ENCODE measurements around the gene KLHL17. TPM values are rescaled to one million over a fixed set of nuclear protein-coding genes. Genes with fewer than 3 reads are reported as not detected.

The KLHL17 gene
- total and polyA plus RNA-seq, 10 of the 15 experiments (the other 5 are each of a cell fraction or from before 2014, with no cell fraction given): 0.03 to 30.6 (median 5.3) TPM

- no TSS peak for BruUV-seq (replicated peaks)
- Histone ChIP-seq H3K9ac (ENCODE audit: control insufficient read depth, insufficient read depth, low read length) (no peak overlapping the region), H3K9me3 (replicated peaks; ENCODE audit: control insufficient read depth, insufficient read depth, low read length) (no peaks in the 10 kb centered on the region), H3K79me2 (ENCODE audit: control insufficient read depth, insufficient read depth, low read length) (no peaks in the 10 kb centered on the region), H3K4me1 (ENCODE audit: control insufficient read depth, insufficient read depth, low read length) (peaks cover 7% of the 10 kb centered on the region; the same call in 1 of the 2 replicates), H3K27me3 (replicated peaks in 1 of 2; ENCODE audit: control insufficient read depth in 2 of 2, insufficient read depth in 2 of 2, low read length in 1 of 2) (peaks cover 6 to 8% of the 10 kb centered on the region in 2 experiments), H4K20me1 (ENCODE audit: control insufficient read depth, insufficient read depth) (no peaks in the 10 kb centered on the region), H2AFZ (ENCODE audit: control insufficient read depth, low read depth, low read length) (no peak overlapping the region), H3K4me2 (ENCODE audit: control insufficient read depth, insufficient read depth) (no peak overlapping the region), H3K36me3 (ENCODE audit: control insufficient read depth in 2 of 2, insufficient read depth in 2 of 2, low read length in 1 of 2) (peaks cover 0 to 4% of the 10 kb centered on the region in 2 experiments; a peak in 3 of 4 replicates), H3K27ac (ENCODE audit: control insufficient read depth, insufficient read depth) (no peak overlapping the region), H3K4me3 (no peak overlapping the region)
- RAD21 ChIA-PET (ENCODE audit: unreplicated experiment): interaction anchor here (0.9 kb wide), 1 partner anchor 24 kb away, joined by 4 read pairs; no protein-coding TSS in a partner anchor
- in situ Hi-C loops (cut with MboI): no loop called here
- POLR2A ChIA-PET: interaction anchor here (0.7 to 1.3 kb wide), 2 partner anchors 37 to 665 kb away, joined by 3 to 7 read pairs; no protein-coding TSS in a partner anchor
- no peak for DNase-seq (ENCODE audit: low read depth, low spot score)
- SMC1A ChIA-PET (ENCODE audit: uncharacterized antibody, unreplicated experiment): no interaction called here
- FAIRE-seq: no peak
- intact Hi-C loops (cut with micrococcal nuclease; ENCODE audit: unreplicated experiment): loop anchor here (5.0 kb wide), 1 partner anchor 35 kb away; no protein-coding TSS in a partner anchor
- ATAC-seq: peak; percentile 11; the same call in 2 of the 3 replicates
- 3% methylated on average over 28 of the region's 48 CpGs for WGBS (ENCODE audit: insufficient coverage, insufficient replicate concordance, low lambda C conversion rate, missing lambda C conversion rate)
- CTCF ChIA-PET: interaction anchor here (0.6 to 1.1 kb wide), 2 partner anchors 37 to 337 kb away, joined by 3 to 4 read pairs; no protein-coding TSS in a partner anchor
- no peak for TF ChIP-seq ZBTB33 (IDR thresholded peaks at IDR 0.05)
- no peak for TF ChIP-seq IRF3 (IDR thresholded peaks at IDR 0.05)
- no peak for TF ChIP-seq FOXK2 (IDR thresholded peaks at IDR 0.05)
- TF ChIP-seq ASH2L (IDR thresholded peaks at IDR 0.05; ENCODE audit: borderline replicate concordance, low read depth): no peak
- no peak for TF ChIP-seq RB1 (IDR thresholded peaks at IDR 0.05; ENCODE audit: borderline replicate concordance)
- TF ChIP-seq NKRF (conservative IDR thresholded peaks at IDR 0.05): no peak
- TF ChIP-seq HDAC2 (IDR thresholded peaks at IDR 0.05): no peak
- no peak for TF ChIP-seq E4F1 (IDR thresholded peaks at IDR 0.05; ENCODE audit: borderline replicate concordance, partially characterized antibody)
- TF ChIP-seq SUZ12 (IDR thresholded peaks at IDR 0.05; ENCODE audit: unreplicated experiment): no peak
- no peak for TF ChIP-seq MYC (IDR thresholded peaks at IDR 0.05; ENCODE audit: insufficient read depth, insufficient read length, insufficient replicate concordance, low read length, severe bottlenecking)
- TF ChIP-seq NBN (IDR thresholded peaks at IDR 0.05): no peak
- no peak for TF ChIP-seq SPI1 (IDR thresholded peaks at IDR 0.05; ENCODE audit: borderline replicate concordance, insufficient read depth, low read depth, low read length)
- no peak for TF ChIP-seq RELB (IDR thresholded peaks at IDR 0.05; ENCODE audit: low read depth)
Measured at GRCh38 chr1:942411-942821, 18.0 kb upstream of the KLHL17 start.
